HL-60 (cell line): Measurements from ENCODE around the gene ZNF320.
"Not testable (repeated sequence)": the region's sequence is repeated elsewhere in the genome, so short reads cannot be mapped to it uniquely, and the experiment has no call there.

ENCODE experiments used
- DNase-seq, 2 experiments: peaks; one replicate each; pipeline ENCODE4 v3.0.0-alpha.2; 2010 to 2020; ENCODE audit warnings: low read depth in 1 of 2, low spot score in 1 of 2
- H3K27ac ChIP-seq: fragments of 250-450 bp; sonication (Bioruptor Pico); replicated peaks from 2 replicates; pipeline ENCODE4 v1.5.1; 2020; ENCODE audit warnings: mild to moderate bottlenecking, moderate library complexity
- H3K27me3 ChIP-seq: fragments of 250-450 bp; sonication (Bioruptor Pico); 2 replicates; pipeline ENCODE4 v1.5.1; 2021; ENCODE audit warnings: mild to moderate bottlenecking, moderate library complexity; ENCODE audit not compliant: insufficient read depth, poor library complexity, severe bottlenecking
- H3K4me3 ChIP-seq: replicated peaks from 2 replicates; pipeline ENCODE4 v1.5.1; 2011; ENCODE audit warnings: mild to moderate bottlenecking, control low read depth, low read length; ENCODE audit not compliant: insufficient read depth
- CTCF ChIP-seq: IDR thresholded peaks from one replicate; pipeline ENCODE4 v1.5.1; 2011; ENCODE audit warnings: low read length, control low read depth, inconsistent platforms; ENCODE audit not compliant: insufficient read depth
- GABPA ChIP-seq: IDR thresholded peaks from 2 replicates; pipeline ENCODE4 v1.6.1; 2012; ENCODE audit warnings: low read depth
- POLR2AphosphoS5 ChIP-seq: IDR thresholded peaks from 2 replicates; pipeline ENCODE4 v1.6.1; 2012; ENCODE audit warnings: low read depth
- REST ChIP-seq: IDR thresholded peaks from 2 replicates; pipeline ENCODE4 v1.6.1; 2012; ENCODE audit warnings: low read depth; ENCODE audit not compliant: insufficient replicate concordance
- SPI1 ChIP-seq: IDR thresholded peaks from 2 replicates; pipeline ENCODE4 v1.6.1; 2012; ENCODE audit warnings: low read depth, mild to moderate bottlenecking, borderline replicate concordance

ZNF320 gene

GRCh38 chr19:52941941-52942385, 44.5 kb upstream of the ZNF320 start:
- peak overlapping the region; percentile 65 for H3K4me3 ChIP-seq
- DNase-seq: peak; percentile 21 to 48
- peak overlapping the region; percentile 92 for H3K27ac ChIP-seq
- TF ChIP-seq CTCF: no peak
- no peak for TF ChIP-seq REST
- no peak for TF ChIP-seq SPI1
- H3K27me3 ChIP-seq: no peaks in the 10 kb centered on the region

GRCh38 chr19:52941523-52941922, 44.1 kb upstream of the ZNF320 start:
- H3K4me3 ChIP-seq: peak overlapping the region; percentile 65
- H3K27ac ChIP-seq, H3K27me3 ChIP-seq, DNase-seq: not testable (repeated sequence)

GRCh38 chr19:52940905-52941304, 43.5 kb upstream of the ZNF320 start:
- H3K27ac ChIP-seq, H3K4me3 ChIP-seq, H3K27me3 ChIP-seq, DNase-seq: not testable (repeated sequence)

- Histone ChIP-seq H3K4me3 (no peak overlapping the region), H3K27me3 (no peaks in the 10 kb centered on the region), H3K27ac (no peak overlapping the region)
- DNase-seq: no peak
- TF ChIP-seq REST: no peak
- no peak for TF ChIP-seq CTCF
- no peak for TF ChIP-seq GABPA
- no peak for TF ChIP-seq POLR2AphosphoS5
- TF ChIP-seq SPI1: no peak
Observed at GRCh38 chr19:52938761-52939160, 41.3 kb upstream of the ZNF320 start.

- no peak for DNase-seq
- no peak for TF ChIP-seq CTCF
- no peak for TF ChIP-seq GABPA
- no peak for TF ChIP-seq POLR2AphosphoS5
- TF ChIP-seq REST: no peak
- no peak for TF ChIP-seq SPI1
- Histone ChIP-seq H3K27ac (peak overlapping the region; percentile 32; the same call in 1 of the 2 replicates), H3K4me3 (no peak overlapping the region), H3K27me3 (no peaks in the 10 kb centered on the region)
Observed at GRCh38 chr19:52936954-52937325, 39.5 kb upstream of the ZNF320 start.
